Uterus (tissue), 4 donors: ENCODE data around the gene MOSPD2. TPM values are rescaled to one million over a fixed set of nuclear protein-coding genes. Genes with fewer than 3 reads are reported as not detected.

Experiments used
- DNase-seq, 2 donors: peaks; one replicate each; pipeline ENCODE4 v3.0.0-alpha.2; 2019 to 2020
- H3K27ac ChIP-seq, 2 donors: fragments of 200-600 bp; sonication (generic); 1 replicate in 1 of 2; 2 replicates in 1 of 2; pipeline ENCODE4 v1.5.1; 2016 to 2018
- H3K27me3 ChIP-seq, 2 donors: fragments of 200-600 bp; sonication (generic); one replicate each; pipeline ENCODE4 v1.5.1; 2018 to 2019; ENCODE audit warnings: control low read depth in 1 of 2
- H3K36me3 ChIP-seq, 2 donors: fragments of 200-600 bp; sonication (generic); one replicate each; pipeline ENCODE4 v1.5.1; 2019; ENCODE audit warnings: control low read depth in 1 of 2
- H3K4me1 ChIP-seq, 2 donors: fragments of 200-600 bp; sonication (generic); one replicate each; pipeline ENCODE4 v1.5.1; 2018 to 2019; ENCODE audit warnings: control low read depth in 1 of 2
- H3K4me3 ChIP-seq, 2 donors: fragments of 200-600 bp; sonication (generic); 1 replicate in 1 of 2; 2 replicates in 1 of 2; pipeline ENCODE4 v1.5.1; 2018 to 2019; ENCODE audit warnings: mild to moderate bottlenecking in 1 of 2
- H3K9me3 ChIP-seq, 2 donors: fragments of 200-600 bp; sonication (generic); one replicate each; pipeline ENCODE4 v1.5.1; 2019; ENCODE audit warnings: control low read depth in 1 of 2
- CTCF ChIP-seq, 4 experiments: fragments of 200-600 bp in 2 of 4; fragments of 450-650 bp in 2 of 4; sonication (generic) in 2 of 4; IDR thresholded peaks; one replicate each; pipeline ENCODE4 v1.5.1; 2016 to 2019; ENCODE audit warnings: antibody characterized with exemption in 4 of 4, mild to moderate bottlenecking in 2 of 4, moderate library complexity in 1 of 4
- POLR2A ChIP-seq, 2 donors: fragments of 450-650 bp; IDR thresholded peaks; one replicate each; pipeline ENCODE4 v1.6.1; 2016; ENCODE audit warnings: antibody characterized with exemption in 2 of 2, mild to moderate bottlenecking in 1 of 2, moderate library complexity in 1 of 2
- intact Hi-C: fragments of 100-400 bp; cut with DNase I; formaldehyde crosslinking; loops from one replicate; pipeline ENCODE4 v1.15.1; 2023; ENCODE audit warnings: low total_unique reads
- total RNA-seq, 4 donors: library from RNA; depleted of rRNA in 3 of 4; stranded (reverse); fragments of >200 nt in 3 of 4; gene quantifications; one replicate each; pipeline versions ENCODE4 v1.1.0 to v1.2.4, GENCODE V29; 2014 to 2023
- donor health status: DM: yes; HTN: yes; CAD: no.

Gene MOSPD2
- total RNA-seq: 10 to 100 TPM in 3 of 4 donors, 1 to 10 TPM in 1; 4.7 to 38.2 (median 23.4) TPM

GRCh38 chrX:14872851-14873675 lies at the start of gene MOSPD2, which contains the start of gene FANCB:
TSS of gene MOSPD2 (plus strand) at chrX:14873421. CDS start at chrX:14873529, 108 bp downstream.
TSS of gene FANCB (minus strand) at chrX:14873069. CDS start at chrX:14865510, 7,559 bp downstream.
- intact Hi-C loops: no loop called here
- Histone ChIP-seq H3K9me3 (no peaks in the 10 kb centered on the region), H3K27me3 (no peaks in the 10 kb centered on the region), H3K27ac (peak within 1 kb of the TSS; percentile 80 to 88), H3K4me1 (no peaks in the 10 kb centered on the region), H3K36me3 (no peaks in the 10 kb centered on the region), H3K4me3 (peak within 1 kb of the TSS; percentile 50 to 65)
- peak; percentile 94 for DNase-seq
- TF ChIP-seq CTCF (IDR thresholded peaks at IDR 0.05) (no peak), POLR2A (IDR thresholded peaks at IDR 0.05) (peak in 1 of 2 donors; percentile 29)

- Histone ChIP-seq H3K27ac (no peak overlapping the region), H3K4me1 (no peaks in the 10 kb centered on the region), H3K4me3 (no peak overlapping the region), H3K9me3 (no peaks in the 10 kb centered on the region), H3K36me3 (no peaks in the 10 kb centered on the region), H3K27me3 (no peaks in the 10 kb centered on the region)
- DNase-seq: no peak
- intact Hi-C loops: no loop called here
- no peak for TF ChIP-seq CTCF (IDR thresholded peaks at IDR 0.05)
- no peak for TF ChIP-seq POLR2A (IDR thresholded peaks at IDR 0.05)
Measured at GRCh38 chrX:14825851-14826250, 47.4 kb upstream of the MOSPD2 start.

GRCh38 chrX:14826319-14826718 lies 46.9 kb upstream of the MOSPD2 start:
- H3K36me3 ChIP-seq: no peaks in the 10 kb centered on the region
- TF ChIP-seq POLR2A (IDR thresholded peaks at IDR 0.05) (no peak), CTCF (IDR thresholded peaks at IDR 0.05) (no peak)
- no peaks in the 10 kb centered on the region for H3K27me3 ChIP-seq
- no peak overlapping the region for H3K4me3 ChIP-seq
- no peaks in the 10 kb centered on the region for H3K4me1 ChIP-seq
- H3K27ac ChIP-seq: no peak overlapping the region
- no peak for DNase-seq
- no peaks in the 10 kb centered on the region for H3K9me3 ChIP-seq
- intact Hi-C loops: no loop called here

GRCh38 chrX:14829643-14830042 lies 43.6 kb upstream of the MOSPD2 start:
- no peak for TF ChIP-seq CTCF (IDR thresholded peaks at IDR 0.05)
- no peak for TF ChIP-seq POLR2A (IDR thresholded peaks at IDR 0.05)
- intact Hi-C loops: no loop called here
- H3K4me1 ChIP-seq: no peaks in the 10 kb centered on the region
- H3K9me3 ChIP-seq: no peaks in the 10 kb centered on the region
- no peaks in the 10 kb centered on the region for H3K27me3 ChIP-seq
- no peak overlapping the region for H3K27ac ChIP-seq
- no peak overlapping the region for H3K4me3 ChIP-seq
- no peaks in the 10 kb centered on the region for H3K36me3 ChIP-seq
- DNase-seq: no peak

GRCh38 chrX:14832151-14832550 lies 41.1 kb upstream of the MOSPD2 start:
- Histone ChIP-seq H3K4me3 (no peak overlapping the region), H3K27ac (no peak overlapping the region), H3K4me1 (no peaks in the 10 kb centered on the region), H3K27me3 (no peaks in the 10 kb centered on the region), H3K36me3 (no peaks in the 10 kb centered on the region), H3K9me3 (no peaks in the 10 kb centered on the region)
- DNase-seq: no peak
- intact Hi-C loops: no loop called here
- TF ChIP-seq CTCF (IDR thresholded peaks at IDR 0.05) (no peak), POLR2A (IDR thresholded peaks at IDR 0.05) (no peak)
